GM03348 (cell line): ENCODE results near the gene YARS2.
"Not testable (repeated sequence)": the region's sequence is repeated elsewhere in the genome, so short reads cannot be mapped to it uniquely, and the experiment has no call there.

Experiments
- DNase-seq: peaks from one replicate; pipeline ENCODE4 v3.0.0; 2012; ENCODE audit warnings: low spot score

YARS2 gene

DNA sequence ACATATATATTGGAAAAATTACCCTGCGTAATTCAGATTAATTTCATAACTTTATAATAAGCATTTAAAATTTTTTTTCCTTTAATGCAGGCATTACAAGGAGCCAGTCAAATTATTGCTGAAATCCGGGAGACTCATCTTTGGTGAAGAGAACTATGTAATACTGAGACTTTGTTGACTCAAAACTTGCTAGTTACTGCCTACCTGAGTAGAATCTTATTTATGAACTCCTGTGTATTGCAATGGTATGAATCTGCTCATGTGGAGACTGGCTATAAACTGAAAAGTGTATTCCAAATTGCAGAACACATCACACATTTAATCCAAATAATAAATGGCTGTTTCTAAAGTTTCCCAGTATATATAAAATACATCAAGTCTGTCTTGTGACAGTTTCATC lies 12.4 kb downstream of the YARS2 start:
- no peak for DNase-seq

GRCh38 chr12:32742133-32742532 lies 13.6 kb downstream of the YARS2 start:
- no peak for DNase-seq

DNA sequence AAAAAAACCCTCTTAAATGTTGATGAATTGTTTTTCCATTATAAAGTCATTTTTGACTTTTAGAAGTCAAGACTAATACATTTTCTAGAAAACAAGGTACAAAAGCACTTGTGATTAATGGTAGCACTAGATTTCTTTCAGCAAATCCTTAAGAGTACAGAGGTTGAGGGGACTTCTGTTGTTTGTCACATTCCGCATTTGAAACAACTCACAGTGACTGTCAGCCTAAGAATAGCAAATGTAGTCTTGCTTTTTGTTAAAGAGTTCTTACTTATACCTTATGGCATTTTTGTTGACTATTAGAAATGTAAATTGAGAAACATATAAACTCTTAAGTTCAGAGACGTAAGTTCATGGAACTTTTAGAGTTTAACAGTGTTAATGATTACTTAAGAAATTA lies 16.4 kb downstream of the YARS2 start:
- DNase-seq, result no peak

DNA sequence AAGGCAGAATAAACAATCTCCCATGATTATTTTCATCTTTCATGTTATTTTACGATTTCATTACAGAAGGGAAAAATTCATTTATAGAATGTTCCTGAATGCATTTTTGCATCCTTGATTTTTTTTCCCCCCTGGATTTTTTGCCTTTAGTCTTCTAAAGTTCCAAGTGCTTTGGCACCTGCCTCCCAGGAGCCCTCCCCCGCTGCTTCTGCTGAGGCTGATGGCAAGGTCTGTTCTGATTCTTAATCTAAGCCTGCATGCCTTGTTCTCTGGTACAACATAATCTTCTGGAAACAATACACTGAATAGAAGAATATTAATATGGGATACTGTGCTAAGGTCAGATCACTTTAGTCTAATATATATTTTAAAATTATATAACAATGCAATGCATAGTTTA lies 18.0 kb downstream of the YARS2 start:
- no peak for DNase-seq

DNA sequence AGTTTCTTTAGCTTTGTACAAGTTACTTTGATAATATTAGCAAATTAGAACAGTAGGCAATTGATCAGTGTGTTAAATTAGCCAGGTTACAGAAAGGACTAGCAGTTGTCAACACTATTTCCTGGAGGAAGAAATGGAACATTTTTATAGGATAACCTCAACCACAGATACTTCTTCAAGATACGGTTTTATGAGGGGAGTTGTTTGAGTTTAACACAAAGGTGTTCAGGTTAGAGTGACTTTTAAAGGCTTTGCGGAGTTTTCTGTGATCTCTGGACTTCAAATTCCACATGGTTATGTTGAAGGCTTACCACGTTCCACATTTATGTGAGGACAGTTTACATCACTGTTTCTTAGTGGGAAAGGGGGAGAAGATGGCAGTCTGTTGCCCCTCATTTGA lies 19.3 kb downstream of the YARS2 start:
- DNase-seq, result no peak

GRCh38 chr12:32734952-32735351 lies 20.7 kb downstream of the YARS2 start:
- no peak for DNase-seq

DNA sequence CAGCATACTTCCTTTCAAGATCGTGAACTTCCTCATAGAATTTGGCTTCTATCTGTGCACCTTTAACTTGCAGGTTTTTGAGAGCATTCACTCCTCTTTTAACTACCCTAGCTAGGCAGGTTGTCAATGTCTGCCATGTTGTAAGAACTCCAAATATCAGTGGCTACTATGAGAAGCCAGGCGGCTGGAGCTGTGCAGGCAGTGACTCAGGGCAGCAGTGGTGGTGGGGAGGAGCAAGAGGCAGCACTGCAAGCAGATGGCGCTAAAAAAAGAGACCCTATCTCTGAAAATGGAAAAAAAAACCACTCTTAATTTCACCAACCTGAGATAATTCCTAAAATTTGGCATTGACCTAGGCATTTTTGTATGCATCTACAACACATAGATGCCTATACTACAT lies 28.5 kb downstream of the YARS2 start:
- DNase-seq, result no peak

- no peak for DNase-seq
These were observed 29.4 kb downstream of the YARS2 start for GRCh38 chr12:32726286-32726685.

DNA sequence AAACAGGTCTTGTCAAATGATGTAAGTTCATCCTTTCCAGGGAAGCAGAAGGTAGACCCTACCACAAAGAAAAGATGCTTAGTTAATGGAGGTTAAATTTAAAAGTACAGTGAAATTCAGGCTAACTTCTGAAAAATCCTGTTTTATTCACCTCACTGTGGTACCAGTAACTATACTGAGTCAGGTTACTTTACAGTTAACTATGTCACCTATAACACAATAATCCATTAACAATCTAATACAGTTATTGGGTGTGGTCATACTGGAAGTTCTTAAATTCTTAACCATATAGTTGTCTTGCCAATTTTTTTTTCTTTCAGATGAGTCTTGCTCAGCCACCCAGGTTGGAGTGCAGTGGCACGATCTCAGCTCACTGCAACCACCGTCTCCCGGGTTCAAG lies 30.4 kb downstream of the YARS2 start:
- not testable (repeated sequence) for DNase-seq

- DNase-seq, result no peak
These were observed 36.8 kb downstream of the YARS2 start for GRCh38 chr12:32718926-32719325.

DNA sequence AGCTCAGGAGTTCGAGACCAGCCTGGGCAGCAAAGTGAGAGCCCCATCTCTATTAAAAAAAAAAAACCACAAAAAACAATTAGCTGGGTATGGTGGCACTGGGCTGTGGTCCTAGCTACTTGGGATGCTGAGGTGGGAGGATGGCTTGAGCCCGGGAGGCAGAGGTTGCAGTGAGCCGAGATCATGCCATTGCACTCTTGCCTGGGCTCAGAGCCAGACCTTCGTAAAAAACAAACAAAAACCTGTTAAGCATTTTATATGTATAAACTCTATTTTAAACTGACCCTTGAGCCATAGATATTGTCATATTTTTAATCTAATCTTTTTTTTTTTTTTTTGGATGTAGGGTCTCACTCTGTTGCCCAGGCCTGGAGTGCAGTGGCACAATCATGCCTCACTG lies 40.9 kb downstream of the YARS2 start:
- no peak for DNase-seq

- no peak for DNase-seq
These were observed 46.8 kb downstream of the YARS2 start for GRCh38 chr12:32708926-32709325.

- DNase-seq, result no peak
These were observed 49.2 kb downstream of the YARS2 start for GRCh38 chr12:32706335-32707024.

- no peak for DNase-seq
These were observed 49.9 kb downstream of the YARS2 start for GRCh38 chr12:32705783-32706182.

DNA sequence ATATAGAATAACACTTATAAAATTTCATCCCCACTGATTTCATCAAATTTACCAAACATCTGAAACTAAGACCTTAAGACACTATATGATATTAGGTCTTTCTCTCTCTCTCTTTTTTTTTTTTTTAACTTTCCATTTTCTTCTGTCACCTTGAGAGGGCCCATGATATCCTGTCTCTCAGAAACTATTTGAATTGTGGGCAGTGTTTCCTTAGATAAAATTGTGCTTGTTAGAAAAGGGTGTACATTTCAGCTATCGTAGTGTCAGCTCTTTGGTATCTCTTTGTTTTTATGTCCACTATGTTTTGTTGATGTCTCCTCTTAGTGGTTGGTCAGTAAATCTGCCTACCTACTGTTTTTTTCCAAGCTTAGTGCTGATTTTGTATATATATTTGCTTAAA lies 52.8 kb downstream of the YARS2 start:
- no peak for DNase-seq

DNA sequence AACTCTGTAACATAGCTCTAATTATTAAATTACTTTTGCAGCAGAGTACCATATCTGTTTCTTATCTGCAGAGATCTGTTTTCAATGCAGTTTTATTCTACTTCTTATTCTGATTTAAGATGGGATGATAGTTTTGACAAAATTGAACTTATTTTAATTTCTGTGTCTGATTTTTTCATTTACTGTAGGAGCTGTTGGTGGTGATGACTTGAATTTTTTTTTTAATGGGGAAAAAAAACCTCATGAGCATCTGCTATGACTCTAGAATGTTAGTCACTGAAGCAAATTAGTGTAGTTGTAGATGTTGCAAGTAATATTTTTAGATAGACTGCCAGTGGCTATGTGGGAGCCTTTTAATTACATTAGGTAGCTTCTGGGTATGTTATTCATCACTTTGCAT lies 53.2 kb downstream of the YARS2 start:
- DNase-seq, result no peak

DNA sequence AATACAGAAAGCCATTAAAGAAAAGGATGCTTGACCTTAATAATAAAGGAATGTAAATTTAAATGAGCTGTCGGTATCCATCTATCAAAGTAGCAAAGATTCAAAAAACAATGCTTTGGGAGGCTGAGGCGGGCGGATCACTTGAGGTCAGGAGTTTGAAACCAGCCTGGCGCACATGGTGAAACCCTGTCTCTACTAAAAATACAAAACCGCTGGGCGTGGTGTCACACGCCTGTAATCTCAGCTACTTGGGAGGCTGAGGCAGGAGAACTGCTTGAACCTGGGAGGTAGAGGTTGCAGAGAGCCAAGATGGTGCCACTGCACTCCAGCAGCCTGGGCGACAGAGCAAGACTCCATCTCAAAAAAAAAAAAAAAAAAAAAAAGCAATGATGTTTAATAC lies 56.3 kb downstream of the YARS2 start:
- DNase-seq, result not testable (repeated sequence)

GRCh38 chr12:32698285-32698684 lies 57.4 kb downstream of the YARS2 start:
- DNase-seq, result no peak

- DNase-seq, result no peak
These were observed 58.3 kb downstream of the YARS2 start for GRCh38 chr12:32697445-32697844.
